Heart right ventricle (tissue), 16 donors: ENCODE results near the gene CEP170. TPM values are rescaled to one million over a fixed set of nuclear protein-coding genes. Genes with fewer than 3 reads are reported as not detected.
"Not testable (repeated sequence)": the region's sequence is repeated elsewhere in the genome, so short reads cannot be mapped to it uniquely, and the experiment has no call there.

Experiments used
- ATAC-seq, 8 donors: fragments of 200-7000 bp; cut with Tn5 transposase; one replicate each; pipeline ENCODE4 v1.9.1; 2020; ENCODE audit warnings: mild to moderate bottlenecking in 8 of 8, moderate library complexity in 8 of 8, moderate number of reproducible peaks in 1 of 8
- DNase-seq, 2 donors: peaks; one replicate each; pipeline ENCODE4 v3.0.0-alpha.2; 2020
- H3K27ac ChIP-seq, 10 donors: fragments of 200-600 bp; sonication (generic) in 2 of 10; one replicate each; pipeline versions ENCODE4 v1.5.0 to v1.8.0; 2020 to 2022; ENCODE audit warnings: mild to moderate bottlenecking in 3 of 10
- H3K27me3 ChIP-seq, 7 donors: fragments of 200-600 bp; one replicate each; pipeline ENCODE4 v1.8.0; 2021 to 2022; ENCODE audit warnings: mild to moderate bottlenecking in 2 of 7
- H3K36me3 ChIP-seq, 9 donors: fragments of 200-600 bp; sonication (generic) in 1 of 9; one replicate each; pipeline versions ENCODE4 v1.5.0 to v1.8.0; 2020 to 2022; ENCODE audit warnings: mild to moderate bottlenecking in 2 of 9
- H3K4me1 ChIP-seq, 9 donors: fragments of 200-600 bp; sonication (generic) in 1 of 9; one replicate each; pipeline versions ENCODE4 v1.5.0 to v1.8.0; 2020 to 2022; ENCODE audit warnings: mild to moderate bottlenecking in 4 of 9
- H3K4me3 ChIP-seq, 10 donors: fragments of 200-600 bp; sonication (generic) in 2 of 10; one replicate each; pipeline versions ENCODE4 v1.5.0 to v1.8.0; 2020 to 2022; ENCODE audit warnings: mild to moderate bottlenecking in 7 of 10, moderate library complexity in 2 of 10
- H3K9me3 ChIP-seq, 11 donors: fragments of 200-600 bp in 10 of 11; sonication (generic) in 2 of 11; one replicate each; pipeline versions ENCODE4 v1.5.0 to v1.8.0; 2013 to 2022; ENCODE audit warnings: mild to moderate bottlenecking in 2 of 11, control low read depth in 1 of 11, moderate library complexity in 1 of 11
- CTCF ChIP-seq, 9 donors: fragments of 200-600 bp; sonication (generic) in 2 of 9; IDR thresholded peaks; one replicate each; pipeline versions ENCODE4 v1.5.0 to v1.8.0; 2021 to 2022; ENCODE audit warnings: antibody characterized with exemption in 9 of 9, mild to moderate bottlenecking in 5 of 9, moderate library complexity in 1 of 9
- WGBS, 2 donors: extraction: QIAGEN DNeasy Blood & Tissue Kit; methylation state at CpG; one replicate each; pipeline ENCODE4 v1.1.7; 2013; ENCODE audit warnings: inconsistent platforms in 1 of 2; 5-methylcytosine and 5-hydroxymethylcytosine counted together
- intact Hi-C, 10 donors: fragments of 100-400 bp; cut with DNase I; formaldehyde crosslinking; loops; one replicate each; pipeline versions ENCODE4 v1.11.1 to v1.14.2; 2022
- polyA plus RNA-seq, 2 donors: library from polyadenylated mRNA; stranded (reverse); fragments of 200-250 nt; gene quantifications; one replicate each; pipeline ENCODE4 v1.2.3, GENCODE V29; 2013
- total RNA-seq, 10 donors: library from RNA; stranded (reverse); fragmentation: NEBNext Ultra II Directional in 3 of 10; extraction: Animal tissue kit (Norgen Biotek cat#: 25700) in 3 of 10; gene quantifications; one replicate each; pipeline versions ENCODE4 v1.2.1 to v1.2.4, GENCODE V29; 2021 to 2023
- donor health status: Arrhythmogenic right ventricular cardiomyopathy.
- donor health status: ischemic (EF 13 %, LVEDD 7.1; RV severe dilation, severe dysfunction).
- donor health status: healthy with polysubstance abuse.
- donor health status: DM: no; HTN: yes; CAD: no.
- donor health status: DM: no; HTN: no; CAD: no.
- donor health status: ischemic (EF 25% LVEDD 6.9; RV normal size, moderate dysfunction).
- donor health status: ischemic (EF 25% LVEDD 5.7; RV mildly dilated, moderate dysfunction).
- donor health status: healthy.
- donor health status: DM: yes; HTN: yes; CAD: no.
- donor health status: Ischemic cardiomyopathy.
- donor health status: ischemic (EF 35%, LVEDD 5.7; RV mildly dilated, moderate dysfunction).
- donor health status: nonischemic (EF 11% LVEDD 7.7; RV severe dilation, severe dysfunction).
- donor health status: DM: yes; HTN: yes; CAD: no.
- donor health status: PGD.
- donor health status: ischemic (EF 29% LVEDD 5.4; RV normal size, mild dysfunction).
- donor health status: nonischemic (EF 23%, LVEDD 6.1; RV moderate dilation, normal function).

The CEP170 gene
- total and polyA plus RNA-seq, 12 donors: 7.3 to 75.5 (median 50.4) TPM

GRCh38 chr1:243216741-243217140, 38.3 kb downstream of the CEP170 start:
- ATAC-seq: no peak
- Histone ChIP-seq H3K27ac (no peak overlapping the region), H3K36me3 (peaks cover 0 to 54% (median 16%) of the 10 kb centered on the region in 9 donors), H3K4me3 (no peak overlapping the region), H3K9me3 (peaks cover 0 to 6% (median 0%) of the 10 kb centered on the region in 11 donors), H3K4me1 (peaks cover 0 to 42% (median 12%) of the 10 kb centered on the region in 9 donors), H3K27me3 (no peaks in the 10 kb centered on the region)
- TF ChIP-seq CTCF (IDR thresholded peaks at IDR 0.05): no peak
- DNase-seq: no peak
- 98% methylated on average over 2 of the region's 2 CpGs for WGBS, 2 donors
- intact Hi-C loops: loop anchor here in 1 of 10 donors (5.0 kb wide), 1 partner anchor 36 kb away; no protein-coding TSS in a partner anchor

GRCh38 chr1:243215276-243215875, 39.7 kb downstream of the CEP170 start:
- intact Hi-C loops: loop anchor here in 1 of 10 donors (5.0 kb wide), 1 partner anchor 37 kb away; no protein-coding TSS in a partner anchor
- not testable (repeated sequence) for H3K27ac ChIP-seq, H3K4me3 ChIP-seq, H3K9me3 ChIP-seq, DNase-seq, H3K27me3 ChIP-seq, ATAC-seq
- H3K4me1 ChIP-seq: peaks cover 0 to 45% (median 12%) of the 10 kb centered on the region in 9 donors
- peaks cover 0 to 46% (median 4%) of the 10 kb centered on the region in 9 donors for H3K36me3 ChIP-seq
- WGBS, 2 donors: 85% methylated on average over 11 of the region's 12 CpGs

- 74 to 75% methylated on average over 4 of the region's 4 CpGs for WGBS, 2 donors
- H3K27ac ChIP-seq: peak overlapping the region in 5 of 10 donors; percentile 8 to 54 (median 37)
- no peak overlapping the region for H3K4me3 ChIP-seq
- H3K36me3 ChIP-seq: peaks cover 0 to 41% (median 3%) of the 10 kb centered on the region in 9 donors
- intact Hi-C loops: no loop called here
- TF ChIP-seq CTCF (IDR thresholded peaks at IDR 0.05): no peak
- peak in 5 of 8 donors; percentile 62 to 83 (median 79) for ATAC-seq
- peaks cover 0 to 6% (median 0%) of the 10 kb centered on the region in 11 donors for H3K9me3 ChIP-seq
- no peaks in the 10 kb centered on the region for H3K27me3 ChIP-seq
- H3K4me1 ChIP-seq: peaks cover 0 to 29% (median 12%) of the 10 kb centered on the region in 9 donors
- DNase-seq: no peak
Measured at GRCh38 chr1:243213045-243213787, 41.9 kb downstream of the CEP170 start.

- DNase-seq, intact Hi-C loops, H3K4me3 ChIP-seq, H3K27me3 ChIP-seq: not testable (repeated sequence)
- peaks cover 0 to 21% (median 12%) of the 10 kb centered on the region in 9 donors for H3K4me1 ChIP-seq
- H3K36me3 ChIP-seq: peaks cover 0 to 35% (median 0%) of the 10 kb centered on the region in 9 donors
- peak; percentile 44 to 92 (median 84) for ATAC-seq
- peaks cover 0 to 10% (median 0%) of the 10 kb centered on the region in 11 donors for H3K9me3 ChIP-seq
- WGBS, 2 donors: 20 to 22% methylated on average over 2 of the region's 3 CpGs
- H3K27ac ChIP-seq: peak overlapping the region in 5 of 10 donors; percentile 34 to 54 (median 37)
Measured at GRCh38 chr1:243211984-243212383, 43.1 kb downstream of the CEP170 start.

- ATAC-seq: peak; percentile 50 to 96 (median 88)
- H3K27ac ChIP-seq: peak overlapping the region in 8 of 10 donors; percentile 22 to 80 (median 58)
- H3K9me3 ChIP-seq: peaks cover 0 to 11% (median 0%) of the 10 kb centered on the region in 11 donors
- 52 to 71% methylated on average over 3 of the region's 3 CpGs for WGBS, 2 donors
- H3K27me3 ChIP-seq, intact Hi-C loops, H3K4me3 ChIP-seq, DNase-seq: not testable (repeated sequence)
- H3K4me1 ChIP-seq: peaks cover 0 to 21% (median 5%) of the 10 kb centered on the region in 9 donors
- peaks cover 0 to 40% (median 0%) of the 10 kb centered on the region in 9 donors for H3K36me3 ChIP-seq
Measured at GRCh38 chr1:243205026-243205501, 50.0 kb downstream of the CEP170 start.

GRCh38 chr1:243204336-243204735, 50.7 kb downstream of the CEP170 start:
- Histone ChIP-seq H3K36me3 (peaks cover 0 to 40% (median 0%) of the 10 kb centered on the region in 9 donors), H3K4me1 (peaks cover 0 to 21% (median 5%) of the 10 kb centered on the region in 9 donors), H3K27ac (peak overlapping the region in 3 of 10 donors; percentile 8 to 28 (median 16)), H3K9me3 (peaks cover 0 to 11% (median 0%) of the 10 kb centered on the region in 11 donors)
- WGBS, 2 donors: 93 to 100% methylated on average over 1 of the region's 1 CpG
- ATAC-seq, intact Hi-C loops, H3K27me3 ChIP-seq, H3K4me3 ChIP-seq, DNase-seq: not testable (repeated sequence)

- Histone ChIP-seq H3K4me1 (peaks cover 0 to 21% (median 5%) of the 10 kb centered on the region in 9 donors), H3K36me3 (peaks cover 0 to 42% (median 0%) of the 10 kb centered on the region in 9 donors), H3K9me3 (peaks cover 0 to 11% (median 0%) of the 10 kb centered on the region in 11 donors), H3K27ac (peak overlapping the region in 4 of 10 donors; percentile 1 to 17 (median 10))
- H3K27me3 ChIP-seq, intact Hi-C loops, DNase-seq, H3K4me3 ChIP-seq, ATAC-seq: not testable (repeated sequence)
- 76 to 82% methylated on average over 4 of the region's 4 CpGs for WGBS, 2 donors
Measured at GRCh38 chr1:243203196-243203595, 51.9 kb downstream of the CEP170 start.

- H3K36me3 ChIP-seq: peaks cover 0 to 54% (median 6%) of the 10 kb centered on the region in 9 donors
Measured at GRCh38 chr1:243201316-243201715, 53.8 kb downstream of the CEP170 start.

More at GRCh38 chr1:243201316-243201715, 53.8 kb downstream of the CEP170 start:
- H3K9me3 ChIP-seq, H3K4me3 ChIP-seq, H3K27me3 ChIP-seq, H3K27ac ChIP-seq, DNase-seq, ATAC-seq, intact Hi-C loops: not testable (repeated sequence)
- WGBS, 2 donors: 68 to 82% methylated on average over 2 of the region's 2 CpGs
- H3K4me1 ChIP-seq: peaks cover 0 to 21% (median 5%) of the 10 kb centered on the region in 9 donors
